ENCODE results near the gene ASAP2.

The ASAP2 gene

DNA sequence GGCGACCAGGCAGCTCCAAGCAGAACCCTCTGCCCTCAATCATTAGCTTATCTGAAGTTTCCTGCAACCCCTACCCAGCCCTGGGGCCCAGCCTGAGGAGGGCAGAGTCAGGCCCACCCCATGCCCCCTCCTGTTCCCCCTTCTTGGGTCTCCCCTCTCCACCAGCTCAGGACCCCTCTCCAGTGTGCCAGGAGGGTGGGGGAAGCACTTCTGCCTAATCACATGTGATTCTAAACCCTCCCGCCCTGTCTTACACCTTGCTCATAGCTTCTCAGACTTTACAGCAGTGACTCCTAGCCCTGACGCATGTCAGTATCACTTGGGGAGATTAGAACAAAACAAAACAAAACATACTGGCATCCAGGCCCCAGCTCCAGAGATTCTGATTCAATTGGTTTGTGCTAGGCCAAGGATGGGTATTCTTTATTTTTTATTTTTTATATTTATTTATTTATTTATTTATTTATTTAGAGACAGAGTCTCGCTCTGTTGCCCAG lies 42.5 kb upstream of the ASAP2 start:
- Histone ChIP-seq H3K27ac (no peak overlapping the region), H3K36me3 (replicated peaks) (no peaks in the 10 kb centered on the region), H3K27me3 (replicated peaks) (no peaks in the 10 kb centered on the region), H3K4me3 (ENCODE audit: low read depth, low read length) (no peak overlapping the region)
- no peak for TF ChIP-seq CTCF (IDR thresholded peaks at IDR 0.05; ENCODE audit: low read depth, low read length, missing control alignments)
- in situ Hi-C loops (cut with HindIII; ENCODE audit: low pct_ligation_motif_present, low sequenced_read_pairs): no loop called here
- DNase-seq: peak; percentile 28

DNA sequence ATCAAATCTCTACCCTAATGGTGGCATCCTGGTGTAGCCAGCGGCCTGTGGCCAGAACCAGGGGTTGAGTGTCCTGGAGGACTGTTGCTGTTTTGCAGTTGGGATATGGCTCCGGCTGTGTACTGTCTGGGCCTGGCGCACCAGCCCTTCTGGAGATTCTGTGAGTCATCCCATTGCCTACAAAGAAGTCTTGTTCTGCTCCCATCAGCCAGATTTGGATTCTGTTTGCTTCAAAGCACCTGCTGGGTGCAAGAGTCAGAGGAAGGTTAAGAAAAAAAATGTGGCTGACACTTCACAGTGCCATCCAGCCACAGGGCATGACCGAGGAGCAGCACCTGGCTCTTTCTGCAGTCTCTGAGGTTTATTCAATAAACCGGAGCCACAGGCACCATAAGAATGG lies 41.0 kb upstream of the ASAP2 start:
- Histone ChIP-seq H3K27ac (no peak overlapping the region), H3K27me3 (replicated peaks) (no peaks in the 10 kb centered on the region), H3K36me3 (replicated peaks) (no peaks in the 10 kb centered on the region), H3K4me3 (ENCODE audit: low read depth, low read length) (no peak overlapping the region)
- no peak for TF ChIP-seq CTCF (IDR thresholded peaks at IDR 0.05; ENCODE audit: low read depth, low read length, missing control alignments)
- peak; percentile 37 for DNase-seq
- in situ Hi-C loops (cut with HindIII; ENCODE audit: low pct_ligation_motif_present, low sequenced_read_pairs): no loop called here

DNA sequence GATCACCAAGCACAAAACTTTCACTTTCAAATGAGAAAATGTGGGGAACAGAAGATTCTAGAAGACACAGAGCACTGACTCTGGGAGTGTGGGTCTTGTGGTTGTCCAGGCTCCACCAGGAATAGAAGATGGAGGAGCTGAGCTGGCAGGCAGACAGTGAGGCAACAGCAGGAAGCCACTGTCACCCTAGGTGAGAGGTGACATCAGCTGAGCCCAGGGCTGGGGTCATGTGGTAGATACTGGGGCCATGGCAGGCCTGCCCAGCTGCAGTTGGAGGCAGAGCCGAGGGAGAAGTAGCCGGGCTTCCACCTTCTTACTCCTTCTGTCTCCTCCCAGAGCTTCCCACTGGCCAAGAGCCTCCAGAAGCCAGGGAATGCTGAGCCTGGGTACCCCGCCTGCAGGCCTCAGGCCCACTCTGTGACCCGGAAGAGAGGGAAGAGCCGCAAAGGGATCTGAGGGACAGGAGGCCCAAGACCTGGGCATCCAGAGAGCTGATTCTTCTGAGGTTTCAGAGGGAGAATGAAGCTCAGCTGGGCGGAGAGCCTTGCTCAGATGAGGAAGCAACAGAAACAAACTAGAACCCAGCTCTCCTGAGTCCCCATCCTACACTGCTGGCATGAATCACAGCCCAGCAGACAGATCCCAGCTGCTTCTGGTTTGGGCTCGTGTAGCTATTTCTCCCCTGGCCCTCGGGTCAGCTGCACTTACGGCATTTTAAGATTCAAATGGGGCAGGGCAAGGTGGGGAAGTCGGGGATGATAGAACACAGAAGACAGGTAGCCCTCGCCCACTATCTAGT lies 39.8 kb upstream of the ASAP2 start:
- DNase-seq: no peak
- in situ Hi-C loops (cut with HindIII; ENCODE audit: low pct_ligation_motif_present, low sequenced_read_pairs): no loop called here
- Histone ChIP-seq H3K27ac (no peak overlapping the region), H3K36me3 (replicated peaks) (no peaks in the 10 kb centered on the region), H3K4me3 (ENCODE audit: low read depth, low read length) (no peak overlapping the region), H3K27me3 (replicated peaks) (no peaks in the 10 kb centered on the region)
- no peak for TF ChIP-seq CTCF (IDR thresholded peaks at IDR 0.05; ENCODE audit: low read depth, low read length, missing control alignments)

DNA sequence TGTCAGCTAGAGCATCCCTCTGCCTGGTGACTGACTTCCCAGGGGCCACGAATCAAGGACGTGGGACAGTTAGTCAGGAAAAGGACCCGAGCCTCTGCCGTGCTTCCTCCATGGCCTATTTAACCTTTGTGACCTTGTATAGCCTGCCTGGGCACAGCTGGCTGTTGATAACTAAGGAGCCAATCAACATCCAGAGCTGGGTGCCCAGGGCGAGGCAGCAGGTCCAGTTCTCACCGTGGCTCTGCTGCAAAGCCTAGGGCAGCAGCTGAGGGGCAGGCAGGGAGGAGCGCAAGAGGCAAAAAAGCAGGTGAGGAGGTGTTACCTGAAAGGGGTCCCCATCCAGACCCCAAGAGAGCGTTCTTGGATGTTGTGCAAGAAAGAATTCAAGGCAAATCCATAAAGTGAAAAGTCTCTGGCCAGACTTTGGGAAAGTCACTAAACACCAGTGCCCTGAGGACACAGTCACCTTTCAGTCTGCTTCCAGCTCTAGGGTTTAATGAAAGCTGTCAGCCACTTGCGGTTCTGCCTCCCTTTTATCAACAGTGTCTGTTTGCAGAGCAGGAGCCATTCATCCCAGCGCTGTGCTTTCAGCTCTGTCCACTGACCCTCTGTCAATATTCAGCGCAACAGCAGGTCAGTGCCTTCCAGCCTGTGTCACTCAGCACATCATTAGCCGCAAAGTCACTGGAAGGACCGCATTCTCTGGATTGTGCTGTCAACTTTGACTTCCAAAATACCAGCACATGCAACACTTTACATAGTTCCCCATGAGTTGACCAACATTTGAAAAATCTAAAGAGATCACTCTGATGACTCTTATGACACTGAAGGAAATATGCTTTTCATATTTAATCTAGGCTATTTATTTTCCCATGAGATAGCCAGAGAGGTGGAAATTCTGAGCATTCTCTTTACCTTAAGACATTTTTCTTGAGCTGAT lies 38.6 kb upstream of the ASAP2 start:
- H3K4me3 ChIP-seq (ENCODE audit: low read depth, low read length): no peak overlapping the region
- DNase-seq: no peak
- no peaks in the 10 kb centered on the region for H3K27me3 ChIP-seq (replicated peaks)
- TF ChIP-seq CTCF (IDR thresholded peaks at IDR 0.05; ENCODE audit: low read depth, low read length, missing control alignments): no peak
- in situ Hi-C loops (cut with HindIII; ENCODE audit: low pct_ligation_motif_present, low sequenced_read_pairs): no loop called here
- no peaks in the 10 kb centered on the region for H3K36me3 ChIP-seq (replicated peaks)
- H3K27ac ChIP-seq: no peak overlapping the region

DNA sequence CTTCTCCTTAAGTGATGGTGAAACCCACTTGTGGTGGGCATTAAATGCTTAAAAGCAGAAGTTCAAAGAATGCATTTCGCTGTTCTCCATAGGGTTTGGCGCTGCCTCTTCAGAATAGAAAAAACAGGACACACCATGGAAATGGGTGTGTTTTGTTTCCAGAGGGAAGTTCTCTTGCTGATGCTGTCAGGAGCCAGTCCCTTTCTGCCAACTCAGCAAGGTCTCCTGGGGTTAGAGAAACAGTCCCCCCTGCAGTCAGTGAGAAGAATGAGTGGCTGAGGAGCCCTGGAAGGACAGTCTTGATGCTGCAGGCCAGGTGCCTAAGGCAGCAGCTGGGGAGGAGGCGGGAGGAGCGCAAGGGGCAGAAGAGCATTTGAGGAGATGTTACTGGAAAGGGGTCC lies 37.8 kb upstream of the ASAP2 start:
- Histone ChIP-seq H3K27me3 (replicated peaks) (no peaks in the 10 kb centered on the region), H3K4me3 (ENCODE audit: low read depth, low read length) (no peak overlapping the region), H3K27ac (no peak overlapping the region), H3K36me3 (replicated peaks) (no peaks in the 10 kb centered on the region)
- in situ Hi-C loops (cut with HindIII; ENCODE audit: low pct_ligation_motif_present, low sequenced_read_pairs): no loop called here
- DNase-seq: no peak
- TF ChIP-seq CTCF (IDR thresholded peaks at IDR 0.05; ENCODE audit: low read depth, low read length, missing control alignments): no peak

All from brain microvascular endothelial cell (primary cell).